Spleen (tissue), 11 donors: Measurements from ENCODE around the gene MEF2C. TPM values are rescaled to one million over a fixed set of nuclear protein-coding genes. Genes with fewer than 3 reads are reported as not detected.

ENCODE experiments used
- DNase-seq: peaks from one replicate; pipeline ENCODE4 v3.0.0-alpha.2; 2020
- H3K27ac ChIP-seq, 8 donors: fragments of 200-600 bp; sonication (generic) in 7 of 8; 1 replicate in 4 of 8; 2 replicates in 4 of 8; pipeline versions ENCODE4 v1.5.0 to v1.8.0; 2016 to 2021; ENCODE audit warnings: inconsistent platforms in 4 of 8, mild to moderate bottlenecking in 4 of 8, moderate library complexity in 1 of 8
- H3K27me3 ChIP-seq, 7 donors: fragments of 200-600 bp; sonication (generic) in 6 of 7; replicated peaks in 1 of 7; 1 replicate in 4 of 7; 2 replicates in 3 of 7; pipeline versions ENCODE4 v1.5.0 to v1.8.0; 2016 to 2021; ENCODE audit warnings: inconsistent platforms in 3 of 7, mild to moderate bottlenecking in 1 of 7
- H3K36me3 ChIP-seq, 6 donors: fragments of 200-600 bp; sonication (generic) in 5 of 6; 1 replicate in 4 of 6; 2 replicates in 2 of 6; pipeline versions ENCODE4 v1.5.0 to v1.8.0; 2016 to 2021; ENCODE audit warnings: inconsistent platforms in 2 of 6
- H3K4me1 ChIP-seq, 6 donors: fragments of 200-600 bp; sonication (generic) in 5 of 6; 1 replicate in 3 of 6; 2 replicates in 3 of 6; pipeline versions ENCODE4 v1.5.0 to v1.8.0; 2016 to 2021; ENCODE audit warnings: inconsistent platforms in 3 of 6
- H3K4me3 ChIP-seq, 8 donors: fragments of 200-600 bp; sonication (generic) in 7 of 8; 1 replicate in 4 of 8; 2 replicates in 4 of 8; pipeline versions ENCODE4 v1.5.0 to v1.8.0; 2016 to 2021; ENCODE audit warnings: inconsistent platforms in 4 of 8, mild to moderate bottlenecking in 4 of 8, moderate library complexity in 2 of 8
- H3K9me3 ChIP-seq, 8 donors: fragments of 200-600 bp; sonication (generic) in 7 of 8; 1 replicate in 4 of 8; 2 replicates in 4 of 8; pipeline versions ENCODE4 v1.5.0 to v1.8.0; 2016 to 2021; ENCODE audit warnings: inconsistent platforms in 4 of 8
- POLR2A ChIP-seq, 3 donors: fragments of 450-650 bp; IDR thresholded peaks; one replicate each; pipeline ENCODE4 v1.5.1; 2017; ENCODE audit warnings: antibody characterized with exemption in 3 of 3, mild to moderate bottlenecking in 1 of 3
- POLR2AphosphoS5 ChIP-seq, 3 donors: sonication (generic); formaldehyde crosslinking; IDR thresholded peaks; one replicate each; pipeline ENCODE4 v1.5.1; 2017; ENCODE audit warnings: antibody characterized with exemption in 3 of 3
- WGBS, 5 donors: extraction: QIAGEN DNeasy Blood & Tissue Kit in 3 of 5; methylation state at CpG; one replicate each; pipeline versions ENCODE4 v1.1.5 to v1.1.7; 2013 to 2018; 5-methylcytosine and 5-hydroxymethylcytosine counted together
- intact Hi-C: fragments of 100-400 bp; cut with DNase I; formaldehyde crosslinking; loops from one replicate; pipeline ENCODE4 v1.15.0; 2023; ENCODE audit warnings: low total_unique reads
- polyA plus RNA-seq, 3 donors: library from polyadenylated mRNA; stranded (reverse); fragments of 200-250 nt; gene quantifications; one replicate each; pipeline ENCODE4 v1.2.1, GENCODE V29; 2013
- total RNA-seq, 7 donors: library from RNA; depleted of rRNA in 3 of 7; stranded (reverse); fragments of >200 nt in 3 of 7; fragmentation: NEBNext Ultra II Directional in 4 of 7; extraction: Animal tissue kit (Norgen Biotek cat#: 25700) in 4 of 7; gene quantifications; one replicate each; pipeline versions ENCODE4 v1.1.0 to v1.2.1, GENCODE V29; 2016 to 2021
- TF ChIP-seq, protein P1 (sequence below), 11 experiments: fragments of 200-600 bp in 7 of 11; fragments of 450-650 bp in 4 of 11; sonication (generic) in 4 of 11; IDR thresholded peaks in 8 of 11; conservative IDR thresholded peaks in 3 of 11; 1 replicate in 7 of 11; 2 replicates in 4 of 11; pipeline versions ENCODE4 v1.4.0 to v1.8.0; 2016 to 2021; ENCODE audit warnings: antibody characterized with exemption in 11 of 11, inconsistent platforms in 4 of 11, mild to moderate bottlenecking in 1 of 11
- donor health status: healthy with polysubstance abuse.
- donor health status: DM: no; HTN: no; CAD: no; lungs with moderate emphysema.
- donor health status: DM: no; HTN: no; CAD: no.
- donor health status: Bipolar disorder and iron deficiency.
- donor health status: healthy.
- donor health status: DM: no; HTN: no; CAD: no.
- donor health status: DM: yes; HTN: yes; CAD: no.

Gene MEF2C
- total and polyA plus RNA-seq, 10 donors: 19.3 to 153 (median 120) TPM

DNA sequence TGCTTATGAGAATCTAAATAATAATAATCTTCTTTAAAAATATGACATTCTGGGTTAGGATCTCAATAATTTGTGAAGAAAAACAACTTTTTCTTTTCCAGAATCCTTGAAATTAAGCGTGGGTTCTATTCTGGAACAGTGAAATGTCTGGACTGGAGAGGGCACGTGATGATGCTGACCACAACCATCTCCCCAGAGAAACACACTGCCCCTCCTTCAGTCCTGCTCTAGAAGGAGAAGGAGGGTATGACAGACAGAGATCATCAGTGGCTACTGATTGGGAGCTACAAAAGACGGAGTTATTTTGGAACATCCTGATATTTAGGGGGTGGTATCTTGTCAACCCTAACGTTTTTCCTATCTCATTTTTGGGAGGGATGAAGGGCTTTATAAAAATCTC is 40.2 kb downstream of the MEF2C start:
- Histone ChIP-seq H3K9me3 (no peaks in the 10 kb centered on the region), H3K27me3 (no peaks in the 10 kb centered on the region), H3K4me3 (no peak overlapping the region), H3K36me3 (no peaks in the 10 kb centered on the region), H3K4me1 (peaks cover 3 to 81% (median 43%) of the 10 kb centered on the region in 6 donors), H3K27ac (no peak overlapping the region)
- intact Hi-C loops: no loop called here
- no peak for DNase-seq
- WGBS, 5 donors: 64 to 79% (median 74%) methylated on average over 4 of the region's 4 CpGs
- TF ChIP-seq, protein P1, sequence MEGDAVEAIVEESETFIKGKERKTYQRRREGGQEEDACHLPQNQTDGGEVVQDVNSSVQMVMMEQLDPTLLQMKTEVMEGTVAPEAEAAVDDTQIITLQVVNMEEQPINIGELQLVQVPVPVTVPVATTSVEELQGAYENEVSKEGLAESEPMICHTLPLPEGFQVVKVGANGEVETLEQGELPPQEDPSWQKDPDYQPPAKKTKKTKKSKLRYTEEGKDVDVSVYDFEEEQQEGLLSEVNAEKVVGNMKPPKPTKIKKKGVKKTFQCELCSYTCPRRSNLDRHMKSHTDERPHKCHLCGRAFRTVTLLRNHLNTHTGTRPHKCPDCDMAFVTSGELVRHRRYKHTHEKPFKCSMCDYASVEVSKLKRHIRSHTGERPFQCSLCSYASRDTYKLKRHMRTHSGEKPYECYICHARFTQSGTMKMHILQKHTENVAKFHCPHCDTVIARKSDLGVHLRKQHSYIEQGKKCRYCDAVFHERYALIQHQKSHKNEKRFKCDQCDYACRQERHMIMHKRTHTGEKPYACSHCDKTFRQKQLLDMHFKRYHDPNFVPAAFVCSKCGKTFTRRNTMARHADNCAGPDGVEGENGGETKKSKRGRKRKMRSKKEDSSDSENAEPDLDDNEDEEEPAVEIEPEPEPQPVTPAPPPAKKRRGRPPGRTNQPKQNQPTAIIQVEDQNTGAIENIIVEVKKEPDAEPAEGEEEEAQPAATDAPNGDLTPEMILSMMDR (IDR thresholded peaks at IDR 0.05 in 8 of 11, conservative IDR thresholded peaks at IDR 0.05 in 3 of 11): no peak
- TF ChIP-seq POLR2AphosphoS5 (IDR thresholded peaks at IDR 0.05): no peak
- no peak for TF ChIP-seq POLR2A (IDR thresholded peaks at IDR 0.05)

DNA sequence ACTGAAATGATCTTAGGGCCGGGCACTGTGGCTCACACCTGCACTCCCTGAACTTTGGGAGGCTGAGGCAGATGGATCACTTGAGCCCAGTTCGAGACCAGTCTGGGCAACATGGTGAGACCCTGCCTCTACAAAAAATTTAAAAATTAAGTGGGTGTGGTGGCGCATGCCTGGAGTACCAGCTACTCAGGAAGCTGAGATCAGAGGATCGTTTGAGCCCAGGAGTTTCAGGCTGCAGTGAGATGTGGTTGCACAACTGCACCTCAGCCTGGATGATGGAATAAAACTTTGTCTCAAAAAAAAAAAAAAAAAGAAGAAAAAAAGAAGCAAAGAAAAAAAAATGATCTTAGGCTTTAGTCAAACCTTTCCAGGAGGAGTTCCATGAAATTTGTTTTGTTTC is 41.8 kb downstream of the MEF2C start:
- H3K9me3 ChIP-seq: no peaks in the 10 kb centered on the region
- H3K27me3 ChIP-seq: no peaks in the 10 kb centered on the region
- DNase-seq: peak; percentile 40
- intact Hi-C loops: no loop called here
- WGBS, 5 donors: 58 to 74% (median 69%) methylated on average over 4 of the region's 4 CpGs
- TF ChIP-seq POLR2AphosphoS5 (IDR thresholded peaks at IDR 0.05) (no peak), POLR2A (IDR thresholded peaks at IDR 0.05) (no peak)
- H3K4me1 ChIP-seq: peaks cover 10 to 81% (median 41%) of the 10 kb centered on the region in 6 donors
- H3K4me3 ChIP-seq: no peak overlapping the region
- peak overlapping the region in 3 of 8 donors; percentile 5 to 82 (median 23) for H3K27ac ChIP-seq
- H3K36me3 ChIP-seq: no peaks in the 10 kb centered on the region

GRCh38 chr5:88840495-88840894 is 42.5 kb downstream of the MEF2C start:
- H3K4me3 ChIP-seq: no peak overlapping the region
- intact Hi-C loops: no loop called here
- TF ChIP-seq, protein P1 (IDR thresholded peaks at IDR 0.05 in 8 of 11, conservative IDR thresholded peaks at IDR 0.05 in 3 of 11): no peak
- TF ChIP-seq POLR2AphosphoS5 (IDR thresholded peaks at IDR 0.05) (no peak), POLR2A (IDR thresholded peaks at IDR 0.05) (no peak)
- DNase-seq: no peak
- H3K27ac ChIP-seq: peak overlapping the region in 5 of 8 donors; percentile 5 to 82 (median 43)
- H3K27me3 ChIP-seq: no peaks in the 10 kb centered on the region
- peaks cover 9 to 81% (median 39%) of the 10 kb centered on the region in 6 donors for H3K4me1 ChIP-seq
- H3K36me3 ChIP-seq: no peaks in the 10 kb centered on the region
- H3K9me3 ChIP-seq: no peaks in the 10 kb centered on the region

- intact Hi-C loops: loop anchor here (10.0 kb wide), 1 partner anchor 104 kb away; no protein-coding TSS in a partner anchor
- WGBS, 5 donors: 77 to 88% (median 81%) methylated on average over 4 of the region's 4 CpGs
These were observed 43.7 kb downstream of the MEF2C start for GRCh38 chr5:88839238-88839637.

More at GRCh38 chr5:88839238-88839637, 43.7 kb downstream of the MEF2C start:
- peak overlapping the region in 5 of 8 donors; percentile 3 to 91 (median 73) for H3K27ac ChIP-seq
- H3K4me3 ChIP-seq: no peak overlapping the region
- H3K36me3 ChIP-seq: no peaks in the 10 kb centered on the region
- no peaks in the 10 kb centered on the region for H3K27me3 ChIP-seq
- DNase-seq: no peak
- peaks cover 7 to 83% (median 31%) of the 10 kb centered on the region in 6 donors for H3K4me1 ChIP-seq
- TF ChIP-seq, protein P1 (IDR thresholded peaks at IDR 0.05 in 8 of 11, conservative IDR thresholded peaks at IDR 0.05 in 3 of 11): no peak
- no peak for TF ChIP-seq POLR2A (IDR thresholded peaks at IDR 0.05)
- no peak for TF ChIP-seq POLR2AphosphoS5 (IDR thresholded peaks at IDR 0.05)
- H3K9me3 ChIP-seq: no peaks in the 10 kb centered on the region
